HG03378 (cell line): ENCODE measurements around the gene DAAM1.

ENCODE experiments used
- ATAC-seq: cut with Tn5 transposase; IDR thresholded peaks from one replicate; pipeline ENCODE4 v1.9.1; 2021; ENCODE audit warnings: mild to moderate bottlenecking, moderate library complexity; ENCODE audit not compliant: unreplicated experiment

The DAAM1 gene

GRCh38 chr14:59254146-59254910, 65.9 kb downstream of the DAAM1 start:
- peak; percentile 6 for ATAC-seq

GRCh38 chr14:59254911-59255545, 66.6 kb downstream of the DAAM1 start:
- ATAC-seq = peak; percentile 54

GRCh38 chr14:59256331-59256730, 67.9 kb downstream of the DAAM1 start:
- ATAC-seq = no peak

GRCh38 chr14:59261334-59261733, 72.9 kb downstream of the DAAM1 start:
- no peak for ATAC-seq

- no peak for ATAC-seq
Observed at GRCh38 chr14:59262717-59263454, 74.4 kb downstream of the DAAM1 start.

GRCh38 chr14:59265808-59266207, 77.3 kb downstream of the DAAM1 start:
- no peak for ATAC-seq

GRCh38 chr14:59267046-59267445, 78.6 kb downstream of the DAAM1 start:
- no peak for ATAC-seq

- no peak for ATAC-seq
Observed at GRCh38 chr14:59268011-59268410, 79.5 kb downstream of the DAAM1 start.

- ATAC-seq = no peak
Observed at GRCh38 chr14:59268858-59269257, 80.4 kb downstream of the DAAM1 start.

GRCh38 chr14:59269466-59269865, 81.0 kb downstream of the DAAM1 start:
- ATAC-seq = no peak

GRCh38 chr14:59271256-59271655, 82.8 kb downstream of the DAAM1 start:
- ATAC-seq = no peak

- no peak for ATAC-seq
Observed at GRCh38 chr14:59271734-59272133, 83.3 kb downstream of the DAAM1 start.

GRCh38 chr14:59272633-59273032, 84.2 kb downstream of the DAAM1 start:
- no peak for ATAC-seq

GRCh38 chr14:59273737-59274136, 85.3 kb downstream of the DAAM1 start:
- no peak for ATAC-seq

GRCh38 chr14:59274991-59275391, 86.5 kb downstream of the DAAM1 start:
- peak; percentile 44 for ATAC-seq

- peak; percentile 93 for ATAC-seq
Observed at GRCh38 chr14:59275668-59276067, 87.2 kb downstream of the DAAM1 start.

GRCh38 chr14:59276235-59276634, 87.8 kb downstream of the DAAM1 start:
- ATAC-seq = peak; percentile 32

- ATAC-seq = no peak
Observed at GRCh38 chr14:59277659-59278058, 89.2 kb downstream of the DAAM1 start.

GRCh38 chr14:59278111-59278510, 89.6 kb downstream of the DAAM1 start:
- ATAC-seq = no peak

- ATAC-seq = no peak
Observed at GRCh38 chr14:59280961-59281360, 92.5 kb downstream of the DAAM1 start.

- ATAC-seq = no peak
Observed at GRCh38 chr14:59281609-59282377, 93.3 kb downstream of the DAAM1 start.
